WTC11 (cell line): ENCODE measurements around the gene PRKAB2.

Experiments
- CTCF ChIP-seq: fragments of 200-600 bp; IDR thresholded peaks from 2 replicates; pipeline ENCODE4 v1.8.0; 2022; ENCODE audit warnings: antibody characterized with exemption
- FOXK1 ChIP-seq: sonication (generic); formaldehyde crosslinking; IDR thresholded peaks from 2 replicates; pipeline ENCODE4 v1.8.0; 2022; ENCODE audit warnings: mild to moderate bottlenecking, moderate library complexity, missing genetic modification reagents
- FOXP1 ChIP-seq: sonication (generic); formaldehyde crosslinking; IDR thresholded peaks from 2 replicates; pipeline ENCODE4 v1.8.0; 2022; ENCODE audit warnings: missing genetic modification reagents, mild to moderate bottlenecking, moderate library complexity, borderline replicate concordance
- HMGA2 ChIP-seq: fragments of 250-450 bp; sonication (Bioruptor Pico); IDR thresholded peaks from 2 replicates; pipeline ENCODE4 v1.4.0; 2021; ENCODE audit warnings: mild to moderate bottlenecking, moderate library complexity
- JUN ChIP-seq: sonication (generic); formaldehyde crosslinking; IDR thresholded peaks from 2 replicates; pipeline ENCODE4 v1.8.0; 2023; ENCODE audit warnings: mild to moderate bottlenecking, missing genetic modification reagents
- PREB ChIP-seq: sonication (generic); formaldehyde crosslinking; IDR thresholded peaks from 2 replicates; pipeline ENCODE4 v1.8.1; 2022; ENCODE audit warnings: mild to moderate bottlenecking, missing genetic modification reagents, moderate library complexity, borderline replicate concordance
- SOX15 ChIP-seq: fragments of 250-450 bp; sonication (Bioruptor Pico); IDR thresholded peaks from 2 replicates; pipeline ENCODE4 v1.9.0; 2021; ENCODE audit warnings: mild to moderate bottlenecking
- TEAD4 ChIP-seq: sonication (generic); formaldehyde crosslinking; IDR thresholded peaks from 2 replicates; pipeline ENCODE4 v1.8.0; 2022; ENCODE audit warnings: mild to moderate bottlenecking, missing genetic modification reagents
- ZBTB43 ChIP-seq: sonication (generic); formaldehyde crosslinking; IDR thresholded peaks from 2 replicates; pipeline ENCODE4 v1.8.1; 2023; ENCODE audit warnings: mild to moderate bottlenecking, missing genetic modification reagents
- ZNF396 ChIP-seq: fragments of 250-450 bp; sonication (Bioruptor Pico); IDR thresholded peaks from 2 replicates; pipeline ENCODE4 v1.8.0; 2021; ENCODE audit warnings: mild to moderate bottlenecking, moderate library complexity, borderline replicate concordance
- ZNF512 ChIP-seq: sonication (generic); formaldehyde crosslinking; IDR thresholded peaks from 2 replicates; pipeline ENCODE4 v1.8.1; 2022; ENCODE audit warnings: missing genetic modification reagents, borderline replicate concordance

GRCh38 chr1:147217141-147217540, 44.9 kb upstream of the PRKAB2 start:
- TF ChIP-seq SOX15 (CRISPR knock-in tag) = no peak
- no peak for TF ChIP-seq FOXP1 (CRISPR knock-in tag)
- TF ChIP-seq TEAD4 = no peak
- TF ChIP-seq CTCF = no peak
- no peak for TF ChIP-seq ZNF512 (CRISPR knock-in tag)
- no peak for TF ChIP-seq HMGA2
- no peak for TF ChIP-seq ZBTB43 (CRISPR knock-in tag)
- TF ChIP-seq ZNF396 (CRISPR knock-in tag) = no peak
- TF ChIP-seq FOXK1 (CRISPR knock-in tag) = no peak
- no peak for TF ChIP-seq JUN (CRISPR knock-in tag)
- TF ChIP-seq PREB = no peak
